IPS-18c (cell line): ENCODE results near the gene USF3.

Experiments used
- H3K4me3 ChIP-seq: 2 replicates; pipeline ENCODE4 v1.7.0; 2013; ENCODE audit warnings: low read depth, mild to moderate bottlenecking, low read length, moderate library complexity; ENCODE audit not compliant: insufficient read depth
- H3K9me3 ChIP-seq: one replicate; pipeline ENCODE4 v1.6.1; 2013; ENCODE audit warnings: mild to moderate bottlenecking, low read length, moderate library complexity; ENCODE audit not compliant: control insufficient read depth, insufficient read depth

USF3 gene

GRCh38 chr3:113631573-113631972, 64.9 kb downstream of the USF3 start:
- Histone ChIP-seq H3K9me3 (no peaks in the 10 kb centered on the region), H3K4me3 (no peak overlapping the region)

DNA sequence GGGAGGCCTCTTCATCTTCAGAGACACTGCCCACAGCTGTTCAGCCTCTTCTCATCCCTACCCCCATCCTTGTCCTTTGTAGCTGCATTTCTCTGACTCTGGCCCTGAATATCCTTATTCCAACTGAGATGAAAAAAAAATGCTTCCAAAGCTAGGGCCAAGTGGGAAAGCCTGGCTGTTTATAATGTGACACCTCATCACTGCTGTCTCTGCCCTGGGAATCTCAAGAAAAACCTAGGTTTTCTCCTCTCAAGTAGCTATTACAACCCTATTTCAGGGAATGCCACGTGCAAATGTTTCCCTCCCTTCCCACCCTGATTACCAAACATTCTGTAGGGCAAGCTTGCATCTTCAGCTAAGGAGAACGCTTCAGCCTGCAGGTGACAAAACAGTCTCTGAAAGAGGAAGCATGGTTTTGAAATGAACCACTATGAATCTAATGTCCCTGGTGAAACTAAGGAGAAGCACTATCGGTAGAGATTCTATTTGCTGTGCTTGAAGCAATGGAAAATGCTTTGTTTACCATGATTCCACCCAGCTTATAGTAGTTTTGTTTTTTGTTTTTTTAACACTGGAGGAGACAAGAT, 65.4 kb downstream of the USF3 start:
- Histone ChIP-seq H3K9me3 (no peaks in the 10 kb centered on the region), H3K4me3 (no peak overlapping the region)

DNA sequence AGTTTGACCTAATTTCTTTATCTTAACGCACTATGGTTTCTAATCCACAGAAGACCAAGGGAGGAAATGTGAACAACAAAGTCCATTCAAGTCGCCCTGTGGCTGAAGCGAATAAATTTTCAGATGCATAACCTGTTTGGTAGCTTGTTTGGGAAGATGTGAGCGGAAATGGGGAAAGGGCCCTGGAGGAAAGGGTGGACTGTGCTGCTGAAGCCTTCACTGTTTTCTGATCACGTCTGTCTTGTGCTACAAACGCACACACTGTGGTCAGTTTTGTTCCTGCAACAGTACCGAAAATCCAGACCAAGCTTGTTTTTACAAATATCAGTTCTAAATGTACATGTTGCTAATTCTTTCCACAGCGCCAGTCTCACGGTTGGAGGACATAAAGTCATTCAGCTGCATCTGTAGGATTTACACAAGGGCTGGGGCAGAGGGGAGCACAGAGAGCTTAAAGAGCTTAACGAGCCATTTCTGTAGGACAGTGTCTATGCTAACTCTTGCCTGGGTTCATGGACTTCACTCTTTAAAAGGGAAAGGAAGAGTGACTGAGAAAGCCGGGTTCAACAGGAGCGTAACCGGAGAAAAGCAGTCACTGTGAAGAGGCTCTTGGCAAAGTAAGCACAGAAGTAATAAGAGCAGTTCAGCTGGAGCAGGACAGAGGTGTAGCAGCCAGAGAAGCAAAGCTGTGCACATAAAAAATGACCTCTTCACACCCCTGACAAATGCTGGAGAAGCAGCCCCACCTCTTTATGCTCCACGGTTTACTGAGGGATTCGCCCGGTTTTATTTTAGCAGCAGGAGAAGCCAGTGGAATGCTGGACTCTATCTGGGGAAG, 66.6 kb downstream of the USF3 start:
- Histone ChIP-seq H3K4me3 (no peak overlapping the region), H3K9me3 (no peaks in the 10 kb centered on the region)

GRCh38 chr3:113628788-113629187, 67.7 kb downstream of the USF3 start:
- H3K9me3 ChIP-seq: no peaks in the 10 kb centered on the region

GRCh38 chr3:113628316-113628715, 68.1 kb downstream of the USF3 start:
- H3K9me3 ChIP-seq: no peaks in the 10 kb centered on the region
- no peak overlapping the region for H3K4me3 ChIP-seq

More at GRCh38 chr3:113628788-113629187, 67.7 kb downstream of the USF3 start:
- no peak overlapping the region for H3K4me3 ChIP-seq

- Histone ChIP-seq H3K4me3 (no peak overlapping the region), H3K9me3 (no peaks in the 10 kb centered on the region)
Measured at GRCh38 chr3:113626503-113627371, 69.7 kb downstream of the USF3 start.

DNA sequence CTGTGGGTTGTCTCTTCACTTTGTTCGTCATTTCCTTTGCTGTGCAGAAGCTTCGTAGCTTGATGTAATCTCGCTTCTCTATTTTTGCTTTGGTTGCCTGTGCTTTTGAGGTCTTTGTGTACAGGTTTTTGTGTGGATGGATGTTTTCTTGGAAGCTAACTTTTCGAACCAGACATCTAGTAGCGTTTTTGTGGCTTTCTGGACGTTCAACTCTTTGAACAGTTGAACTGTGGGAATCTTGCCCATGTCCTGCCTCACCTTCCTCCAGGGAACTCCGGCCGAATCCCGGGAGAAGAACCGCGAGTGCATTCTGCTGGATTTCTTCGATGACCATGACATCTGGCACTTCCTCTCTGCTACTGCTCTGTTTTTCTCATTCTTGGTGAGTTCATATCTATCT, 70.6 kb downstream of the USF3 start:
- no peaks in the 10 kb centered on the region for H3K9me3 ChIP-seq

DNA sequence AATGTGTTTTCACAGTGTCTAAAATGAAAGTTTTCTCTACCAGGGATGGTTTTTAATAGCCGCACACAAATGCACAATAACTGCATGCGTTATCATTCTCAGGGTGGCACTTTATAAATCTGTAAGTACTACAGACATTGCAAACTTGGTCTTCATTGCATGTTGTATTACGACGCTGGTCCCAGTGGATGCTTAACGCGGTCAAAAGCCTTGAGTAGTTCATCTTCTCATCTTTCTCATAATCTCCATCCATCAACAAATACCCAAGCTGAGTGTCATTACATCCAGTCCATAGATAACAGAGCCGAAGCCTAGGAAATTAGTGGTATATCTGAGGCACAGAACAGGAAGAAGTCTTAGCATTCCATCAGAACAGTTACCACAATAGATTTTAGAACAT, 72.6 kb downstream of the USF3 start:
- Histone ChIP-seq H3K4me3 (no peak overlapping the region), H3K9me3 (no peaks in the 10 kb centered on the region)

More for the DNA sequence above, 70.6 kb downstream of the USF3 start:
- no peak overlapping the region for H3K4me3 ChIP-seq

- Histone ChIP-seq H3K9me3 (no peaks in the 10 kb centered on the region), H3K4me3 (no peak overlapping the region)
Measured at GRCh38 chr3:113623324-113623723, 73.1 kb downstream of the USF3 start.

GRCh38 chr3:113620091-113620490, 76.4 kb downstream of the USF3 start:
- no peak overlapping the region for H3K4me3 ChIP-seq
- H3K9me3 ChIP-seq: no peaks in the 10 kb centered on the region

DNA sequence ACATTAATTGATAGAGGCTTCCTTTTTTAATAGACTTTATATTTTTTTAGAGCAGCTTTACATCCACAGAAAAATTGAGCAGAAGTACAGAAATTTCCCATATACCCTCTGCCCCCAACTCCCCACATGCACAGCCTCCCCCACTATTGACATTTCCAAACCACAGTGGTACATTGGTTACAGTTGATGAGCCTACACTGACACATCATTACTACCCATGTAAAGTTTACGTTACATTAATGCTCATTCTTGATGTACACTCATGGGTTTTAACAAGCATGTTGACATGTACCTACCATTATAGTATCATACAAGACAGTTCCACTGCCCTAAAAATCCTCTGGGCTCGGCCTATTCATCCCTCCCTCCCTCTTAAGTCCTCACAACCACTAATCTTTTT, 78.7 kb downstream of the USF3 start:
- Histone ChIP-seq H3K9me3 (no peaks in the 10 kb centered on the region), H3K4me3 (no peak overlapping the region)

DNA sequence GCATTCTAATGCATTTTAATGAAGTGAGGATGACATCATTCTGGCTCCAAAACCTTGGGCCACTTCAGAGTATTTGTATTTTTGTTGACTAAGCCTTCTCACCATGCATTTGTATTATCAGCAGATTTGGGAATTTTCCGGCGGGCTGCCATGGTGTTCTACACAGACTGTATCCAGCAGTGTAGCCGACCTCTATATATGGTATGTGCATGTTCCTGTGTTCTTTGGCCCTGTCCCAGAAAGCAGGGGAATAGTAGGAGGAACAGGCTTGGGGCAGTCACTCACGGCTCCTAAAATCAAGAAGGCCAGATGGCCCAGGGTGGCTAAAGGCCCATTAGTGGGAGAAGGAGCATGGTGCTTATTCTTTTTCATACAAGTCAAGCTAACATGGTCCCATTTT, 80.5 kb downstream of the USF3 start:
- H3K4me3 ChIP-seq: no peak overlapping the region

GRCh38 chr3:113614402-113614801, 82.0 kb downstream of the USF3 start:
- Histone ChIP-seq H3K4me3 (no peak overlapping the region), H3K9me3 (no peaks in the 10 kb centered on the region)

More for the DNA sequence above, 80.5 kb downstream of the USF3 start:
- H3K9me3 ChIP-seq: no peaks in the 10 kb centered on the region

DNA sequence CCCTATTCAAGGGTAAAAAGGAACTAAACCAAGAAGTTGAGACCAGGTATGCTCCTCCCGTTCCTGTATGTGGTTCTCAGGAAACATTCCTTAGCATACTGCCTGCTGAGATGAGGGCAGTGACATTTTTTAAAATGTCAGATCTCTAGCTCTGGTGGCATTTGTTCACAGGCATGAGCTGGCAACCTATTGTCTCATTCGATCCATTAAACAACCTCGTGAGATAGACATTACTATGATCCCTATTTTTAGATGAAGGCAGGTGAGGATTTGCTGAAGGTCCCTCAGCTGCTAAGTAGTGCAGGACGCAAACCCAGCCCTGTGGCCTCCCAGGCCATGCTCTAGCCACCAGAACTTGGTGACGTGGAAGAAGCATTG, 89.2 kb downstream of the USF3 start:
- Histone ChIP-seq H3K4me3 (no peak overlapping the region), H3K9me3 (no peaks in the 10 kb centered on the region)

DNA sequence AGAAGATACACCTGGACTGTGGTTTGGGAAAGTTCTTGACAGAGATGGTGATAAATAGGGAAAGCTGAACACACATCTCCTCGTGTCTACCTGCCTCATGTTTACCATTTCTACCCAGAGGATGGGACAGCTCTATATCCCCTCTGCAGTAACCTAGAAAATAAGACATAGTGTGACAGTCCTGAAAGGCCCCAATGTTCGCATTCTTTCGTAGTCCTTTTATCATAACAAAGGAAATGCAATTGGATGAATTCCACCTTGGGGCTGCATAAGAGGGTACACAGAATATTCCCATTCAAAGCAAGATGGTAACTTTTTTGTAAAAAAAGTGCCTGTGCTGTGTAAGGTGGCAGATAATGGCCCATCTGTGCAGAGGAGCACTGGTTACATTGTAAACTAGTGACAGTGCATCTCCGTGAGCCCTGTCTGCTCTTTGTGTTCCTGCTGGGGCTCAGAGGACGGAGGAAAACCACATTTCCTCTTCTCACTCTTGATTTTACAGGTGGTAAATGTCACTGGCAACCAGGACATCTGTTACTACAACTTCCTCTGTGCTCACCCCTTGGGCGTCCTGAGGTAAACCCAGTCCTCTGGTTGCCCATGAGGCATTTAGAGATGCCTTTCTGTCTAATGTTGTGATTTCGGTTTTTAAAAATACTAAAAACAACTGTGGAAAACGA, 89.8 kb downstream of the USF3 start:
- no peaks in the 10 kb centered on the region for H3K9me3 ChIP-seq
- H3K4me3 ChIP-seq: no peak overlapping the region

- no peaks in the 10 kb centered on the region for H3K9me3 ChIP-seq
Measured at GRCh38 chr3:113602836-113603235, 93.6 kb downstream of the USF3 start.

GRCh38 chr3:113602256-113602655, 94.2 kb downstream of the USF3 start:
- Histone ChIP-seq H3K4me3 (no peak overlapping the region), H3K9me3 (no peaks in the 10 kb centered on the region)

More at GRCh38 chr3:113602836-113603235, 93.6 kb downstream of the USF3 start:
- no peak overlapping the region for H3K4me3 ChIP-seq
